ENCODE data around the gene PTPRD. TPM values are rescaled to one million over a fixed set of nuclear protein-coding genes. Genes with fewer than 3 reads are reported as not detected.

The PTPRD gene
- total and polyA plus RNA-seq, 2 donors (not counting 1 experiment from before 2014, with no cell fraction given), result not detected

GRCh38 chr9:8888591-8888990, 1724.2 kb downstream of the PTPRD start:
- Mint-ChIP-seq H3K27ac (no peak overlapping the region), H3K4me1 (no peaks in the 10 kb centered on the region), H3K27me3 (no peaks in the 10 kb centered on the region), H3K4me3 (no peak overlapping the region), H3K9me3 (ENCODE audit: insufficient read depth) (no peaks in the 10 kb centered on the region)
- Histone ChIP-seq H3K4me2 (replicated peaks; ENCODE audit: low read depth, low read length, poor library complexity, severe bottlenecking) (no peak overlapping the region), H3K36me3 (replicated peaks in 1 of 2; ENCODE audit: control extremely low read depth in 1 of 2, control insufficient read depth in 1 of 2, extremely low read depth in 1 of 2, insufficient read depth in 2 of 2, low read length in 1 of 2) (no peaks in the 10 kb centered on the region), H4K20me1 (ENCODE audit: control insufficient read depth, insufficient read depth, low read length, poor library complexity, severe bottlenecking) (no peaks in the 10 kb centered on the region), H3K79me2 (ENCODE audit: control insufficient read depth, insufficient read depth, low read length) (no peaks in the 10 kb centered on the region), H3K27me3 (replicated peaks in 1 of 4; ENCODE audit: control extremely low read depth in 1 of 4, control insufficient read depth in 3 of 4, insufficient read depth in 4 of 4, low read length in 3 of 4) (no peaks in the 10 kb centered on the region), H3K4me3 (ENCODE audit: control extremely low read depth in 1 of 5, extremely low read depth in 1 of 5, insufficient read depth in 1 of 5, low read depth in 2 of 5, low read length in 4 of 5) (no peak overlapping the region), H3K4me1 (ENCODE audit: control insufficient read depth in 2 of 2, insufficient read depth in 2 of 2, low read length in 2 of 2) (no peaks in the 10 kb centered on the region), H3K9me3 (ENCODE audit: control extremely low read depth in 1 of 3, control insufficient read depth in 2 of 3, insufficient read depth in 1 of 3, low read length in 2 of 3) (no peaks in the 10 kb centered on the region), H3K27ac (ENCODE audit: low read length in 2 of 2) (no peak overlapping the region), H2AFZ (ENCODE audit: insufficient read depth, low read depth, low read length, poor library complexity, severe bottlenecking) (no peak overlapping the region), H3K9ac (ENCODE audit: low read length) (no peak overlapping the region)
- no CpG with 5 or more reads among the region's 1 CpG for whole genome bisulfite sequencing (ENCODE audit: insufficient coverage)
- ATAC-seq (ENCODE audit: low read depth), result no peak
- DNase-seq, result no peak
- ChIA-PET POLR2A (no interaction called here), CTCF (no interaction called here)
- intact Hi-C loops (cut with micrococcal nuclease), result no loop called here
- no peak for TF ChIP-seq EZH2 (IDR thresholded peaks at IDR 0.05; ENCODE audit: borderline replicate concordance, insufficient read depth, low read depth, low read length, poor library complexity, severe bottlenecking)
- TF ChIP-seq CTCF (IDR thresholded peaks at IDR 0.05), result no peak

GRCh38 chr9:8887369-8887768, 1725.4 kb downstream of the PTPRD start:
- Histone ChIP-seq H3K27ac (ENCODE audit: low read length in 2 of 2) (no peak overlapping the region), H3K79me2 (ENCODE audit: control insufficient read depth, insufficient read depth, low read length) (no peaks in the 10 kb centered on the region), H3K9me3 (ENCODE audit: control extremely low read depth in 1 of 3, control insufficient read depth in 2 of 3, insufficient read depth in 1 of 3, low read length in 2 of 3) (no peaks in the 10 kb centered on the region), H3K9ac (ENCODE audit: low read length) (no peak overlapping the region), H3K36me3 (replicated peaks in 1 of 2; ENCODE audit: control extremely low read depth in 1 of 2, control insufficient read depth in 1 of 2, extremely low read depth in 1 of 2, insufficient read depth in 2 of 2, low read length in 1 of 2) (no peaks in the 10 kb centered on the region), H3K27me3 (replicated peaks in 1 of 4; ENCODE audit: control extremely low read depth in 1 of 4, control insufficient read depth in 3 of 4, insufficient read depth in 4 of 4, low read length in 3 of 4) (no peaks in the 10 kb centered on the region), H3K4me2 (replicated peaks; ENCODE audit: low read depth, low read length, poor library complexity, severe bottlenecking) (no peak overlapping the region), H4K20me1 (ENCODE audit: control insufficient read depth, insufficient read depth, low read length, poor library complexity, severe bottlenecking) (no peaks in the 10 kb centered on the region), H2AFZ (ENCODE audit: insufficient read depth, low read depth, low read length, poor library complexity, severe bottlenecking) (no peak overlapping the region), H3K4me3 (ENCODE audit: control extremely low read depth in 1 of 5, extremely low read depth in 1 of 5, insufficient read depth in 1 of 5, low read depth in 2 of 5, low read length in 4 of 5) (no peak overlapping the region), H3K4me1 (ENCODE audit: control insufficient read depth in 2 of 2, insufficient read depth in 2 of 2, low read length in 2 of 2) (no peaks in the 10 kb centered on the region)
- no peaks in the 10 kb centered on the region for H3K27me3 Mint-ChIP-seq
- no peaks in the 10 kb centered on the region for H3K4me1 Mint-ChIP-seq
- H3K27ac Mint-ChIP-seq, result no peak overlapping the region
- DNase-seq (no peak), ATAC-seq (ENCODE audit: low read depth) (no peak)
- no CpG with 5 or more reads among the region's 1 CpG for WGBS (ENCODE audit: insufficient coverage)
- H3K9me3 Mint-ChIP-seq (ENCODE audit: insufficient read depth), result no peaks in the 10 kb centered on the region
- ChIA-PET CTCF (no interaction called here), POLR2A (no interaction called here)
- intact Hi-C loops (cut with micrococcal nuclease), result no loop called here
- TF ChIP-seq CTCF (IDR thresholded peaks at IDR 0.05) (no peak), EZH2 (IDR thresholded peaks at IDR 0.05; ENCODE audit: borderline replicate concordance, insufficient read depth, low read depth, low read length, poor library complexity, severe bottlenecking) (no peak)
- H3K4me3 Mint-ChIP-seq, result no peak overlapping the region

Measured in B cell (primary cell).